A549 treated with CORT108297 at 1 μM for 4 hours (cell line): ENCODE results near the gene CES1. TPM values are rescaled to one million over a fixed set of nuclear protein-coding genes. Genes with fewer than 3 reads are reported as not detected.

Source experiments
- total RNA-seq: library from RNA; stranded (reverse); fragments of 200-300 nt; extraction: Qiagen RNA extraction; gene quantifications from 5 replicates; pipeline ENCODE4 v1.2.3, GENCODE V29; 2022

The CES1 gene
- 30.1 to 44.8 TPM (median 35.0 TPM) in 5 replicates for total RNA-seq

GRCh38 chr16:55832773-55833691, at the start of gene CES1:
TSS of gene CES1 (minus strand) at chr16:55833096. CDS start at chr16:55833055, 41 bp downstream.

GRCh38 chr16:55875273-55875672, 42.4 kb upstream of the CES1 start, which contains the start of gene CES5A:
TSS of gene CES5A (minus strand) at chr16:55875373. CDS start at chr16:55875221, 152 bp downstream.

Other genes starting within 250 kb of the CES1 start
- gene SLC6A2, start 177.1 kb downstream of the CES1 start, total RNA-seq = 0.03 to 0.08 TPM (median 0.04 TPM) in 3 of 5 replicates, not detected in the others
- not detected in 5 replicates for gene CES5A, start 42.3 kb upstream of the CES1 start, total RNA-seq